ENCODE results near the gene FNIP2.

FNIP2 gene

DNA sequence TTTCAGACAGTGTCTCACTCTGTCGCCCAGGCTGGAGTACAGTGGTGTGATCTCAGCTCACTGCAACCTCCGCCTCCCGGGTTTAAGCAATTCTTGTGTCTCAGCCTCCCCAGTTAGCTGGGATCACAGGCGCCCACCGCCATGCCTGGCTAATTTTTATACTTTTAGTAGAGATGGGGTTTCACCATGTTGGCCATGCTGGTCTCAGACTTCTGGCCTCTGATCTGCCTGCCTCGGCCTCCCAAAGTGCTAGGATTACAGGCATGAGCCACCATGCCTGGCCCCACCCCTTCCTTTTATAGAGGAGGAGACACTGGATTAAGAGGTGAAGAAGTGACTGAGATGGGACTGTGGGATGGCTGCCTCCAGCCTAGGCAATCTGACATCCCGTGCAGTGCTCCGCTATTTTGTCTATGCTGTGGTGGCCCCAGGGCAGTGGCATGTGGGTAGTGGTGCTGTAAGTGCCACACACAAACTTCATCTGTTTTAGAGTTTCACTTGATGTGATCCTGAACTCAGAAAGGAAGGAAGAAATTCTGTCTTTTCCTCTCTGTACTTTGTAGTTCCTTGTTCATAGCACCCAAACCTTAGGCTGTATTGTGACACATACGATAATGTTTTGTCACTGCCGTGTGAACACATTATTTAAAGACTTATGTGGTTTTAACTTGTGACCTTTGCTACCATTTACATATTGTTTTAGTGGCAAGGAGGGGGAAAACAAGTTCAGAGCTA is 48.9 kb downstream of the FNIP2 start:
- Histone ChIP-seq H3K4me1 (ENCODE audit: control insufficient read depth, insufficient read depth, low read length) (peaks cover 20% of the 10 kb centered on the region), H3K9ac (ENCODE audit: low read length) (no peak overlapping the region), H3K4me3 (ENCODE audit: low read depth, low read length) (no peak overlapping the region), H3K27me3 (ENCODE audit: control insufficient read depth, insufficient read depth, low read length) (no peaks in the 10 kb centered on the region), H3K36me3 (ENCODE audit: control insufficient read depth, insufficient read depth, low read length) (no peaks in the 10 kb centered on the region), H3K9me3 (ENCODE audit: control insufficient read depth, insufficient read depth, low read depth, low read length) (no peaks in the 10 kb centered on the region), H3K27ac (ENCODE audit: low read depth, low read length) (no peak overlapping the region)

DNA sequence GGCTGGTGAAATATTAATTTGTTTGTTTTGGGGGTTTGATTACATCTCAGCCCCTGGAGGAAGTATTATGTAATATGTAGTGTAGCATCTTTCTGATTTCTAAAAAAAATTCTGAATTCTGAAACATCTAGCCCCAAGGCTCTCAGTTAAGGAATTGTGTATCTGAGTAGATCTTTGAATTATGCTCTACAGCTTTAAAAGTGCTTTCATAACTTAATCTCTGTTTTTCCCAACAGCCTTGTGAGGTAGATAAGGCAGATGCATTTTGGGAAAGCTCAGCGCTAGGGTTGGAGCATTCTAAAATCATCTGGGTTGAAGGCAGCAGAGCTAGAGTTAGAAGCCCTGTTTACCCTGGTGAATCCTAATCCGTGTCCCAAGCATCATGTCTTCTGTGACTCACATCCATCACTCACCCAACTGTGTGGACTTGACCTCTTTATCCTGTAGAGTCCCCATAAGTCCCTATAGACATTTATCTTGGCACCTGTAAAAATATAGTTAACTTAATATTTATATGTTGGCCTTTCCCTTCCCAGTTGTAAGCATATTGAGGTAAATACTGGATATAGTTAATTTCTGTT is 49.8 kb downstream of the FNIP2 start:
- H3K9ac ChIP-seq (ENCODE audit: low read length): no peak overlapping the region
- H3K27ac ChIP-seq (ENCODE audit: low read depth, low read length): no peak overlapping the region
- H3K4me3 ChIP-seq (ENCODE audit: low read depth, low read length): no peak overlapping the region
- peaks cover 20% of the 10 kb centered on the region for H3K4me1 ChIP-seq (ENCODE audit: control insufficient read depth, insufficient read depth, low read length)
- H3K9me3 ChIP-seq (ENCODE audit: control insufficient read depth, insufficient read depth, low read depth, low read length): no peaks in the 10 kb centered on the region
- H3K36me3 ChIP-seq (ENCODE audit: control insufficient read depth, insufficient read depth, low read length): no peaks in the 10 kb centered on the region
- H3K27me3 ChIP-seq (ENCODE audit: control insufficient read depth, insufficient read depth, low read length): no peaks in the 10 kb centered on the region

DNA sequence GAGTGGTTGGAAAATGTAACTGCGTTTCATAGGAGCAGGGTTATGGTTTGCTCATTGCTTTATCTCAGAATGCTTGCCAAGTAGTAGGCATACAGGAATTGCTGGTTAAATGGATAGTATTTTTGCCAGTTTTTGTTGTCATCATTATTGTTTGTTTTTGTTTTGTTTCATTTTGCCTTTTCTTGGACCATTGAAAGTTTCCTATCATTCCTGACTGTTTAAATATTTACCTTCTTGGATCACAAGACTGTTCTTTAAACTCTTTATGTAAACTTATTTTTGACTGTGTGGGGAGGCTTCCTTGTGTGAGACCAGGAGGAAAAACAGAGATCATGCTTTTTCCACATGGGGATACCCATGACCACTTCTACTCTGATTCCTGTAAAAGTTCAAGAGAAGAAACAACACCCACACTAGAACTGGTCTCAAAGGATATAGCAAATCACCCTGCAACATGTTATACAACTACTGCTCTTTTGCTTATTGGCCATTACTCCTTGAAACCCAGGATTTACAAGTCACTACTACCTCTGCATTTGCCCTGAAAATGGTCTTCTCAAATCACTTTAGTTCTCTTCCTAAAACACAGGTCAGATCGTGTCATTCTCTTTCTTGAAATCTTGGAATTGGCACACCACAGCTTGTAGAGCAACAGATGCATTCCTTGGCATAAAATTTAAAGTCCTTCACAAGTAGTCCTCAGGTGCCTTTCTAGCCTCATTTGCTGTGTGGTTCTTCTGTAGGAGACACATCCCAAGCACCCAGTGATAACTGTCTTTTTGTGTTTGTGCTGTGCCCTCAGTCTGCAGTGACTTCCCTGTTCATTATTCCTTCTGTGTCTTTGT is 51.3 kb downstream of the FNIP2 start:
- Histone ChIP-seq H3K4me3 (ENCODE audit: low read depth, low read length) (no peak overlapping the region), H3K9ac (ENCODE audit: low read length) (no peak overlapping the region), H3K27me3 (ENCODE audit: control insufficient read depth, insufficient read depth, low read length) (no peaks in the 10 kb centered on the region), H3K4me1 (ENCODE audit: control insufficient read depth, insufficient read depth, low read length) (peaks cover 20% of the 10 kb centered on the region), H3K27ac (ENCODE audit: low read depth, low read length) (no peak overlapping the region), H3K9me3 (ENCODE audit: control insufficient read depth, insufficient read depth, low read depth, low read length) (no peaks in the 10 kb centered on the region), H3K36me3 (ENCODE audit: control insufficient read depth, insufficient read depth, low read length) (no peaks in the 10 kb centered on the region)

DNA sequence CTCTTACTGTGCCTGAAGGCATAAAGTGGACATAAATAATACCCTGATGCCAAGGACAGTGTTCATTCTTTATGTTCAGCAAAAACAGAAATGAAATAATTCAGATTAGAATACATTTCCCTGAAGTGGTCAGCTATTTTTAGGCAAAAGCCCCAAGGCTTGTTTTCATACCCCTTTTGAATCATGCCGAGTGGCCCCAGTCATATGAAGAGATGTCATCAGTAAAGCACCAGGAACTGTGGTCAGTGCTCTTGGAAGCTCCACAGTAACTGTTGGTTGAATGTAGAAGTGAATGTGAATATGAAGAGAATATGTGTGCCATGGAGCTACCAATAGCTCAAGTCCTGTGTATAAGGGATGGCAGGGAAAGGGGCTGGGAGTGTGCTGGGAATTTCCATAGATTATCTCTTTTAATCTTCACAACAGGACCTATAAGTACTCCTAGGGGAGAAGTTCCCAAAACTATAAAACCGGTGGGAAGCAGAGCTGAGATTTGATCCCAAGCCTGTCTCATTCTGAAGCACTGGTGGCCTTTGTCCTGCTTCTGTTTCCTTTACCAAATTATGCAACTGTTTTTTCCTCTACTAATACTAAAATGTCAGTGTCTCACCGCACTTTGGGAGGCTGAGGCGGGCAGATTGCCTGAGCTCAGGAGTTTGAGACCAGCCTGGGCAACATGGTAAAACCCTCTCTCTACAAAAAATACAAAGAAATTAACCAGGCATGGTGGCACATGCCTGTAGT is 52.6 kb downstream of the FNIP2 start:
- H3K36me3 ChIP-seq (ENCODE audit: control insufficient read depth, insufficient read depth, low read length): no peaks in the 10 kb centered on the region
- H3K4me1 ChIP-seq (ENCODE audit: control insufficient read depth, insufficient read depth, low read length): peaks cover 21% of the 10 kb centered on the region
- H3K27ac ChIP-seq (ENCODE audit: low read depth, low read length): no peak overlapping the region
- no peak overlapping the region for H3K4me3 ChIP-seq (ENCODE audit: low read depth, low read length)
- H3K9ac ChIP-seq (ENCODE audit: low read length): no peak overlapping the region
- H3K9me3 ChIP-seq (ENCODE audit: control insufficient read depth, insufficient read depth, low read depth, low read length): no peaks in the 10 kb centered on the region
- no peaks in the 10 kb centered on the region for H3K27me3 ChIP-seq (ENCODE audit: control insufficient read depth, insufficient read depth, low read length)

DNA sequence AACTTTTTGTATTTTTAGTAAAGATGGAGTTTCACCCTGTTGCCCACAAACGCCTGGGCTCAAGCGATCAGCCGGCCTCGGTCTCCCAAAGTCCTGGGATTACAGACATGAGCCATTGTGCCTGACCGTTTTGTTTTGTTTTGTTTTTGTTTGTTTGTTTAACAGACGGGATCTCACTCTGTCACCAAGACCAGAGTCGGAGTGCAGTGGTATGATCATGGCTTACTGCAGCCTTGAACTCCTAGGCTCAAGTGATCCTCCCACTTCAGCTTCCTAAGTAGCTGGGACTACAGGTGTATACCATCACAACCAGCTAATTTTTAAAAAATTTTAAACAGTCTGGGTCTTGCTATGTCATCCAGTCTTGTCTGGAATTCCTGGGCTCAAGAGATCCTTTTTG is 53.5 kb downstream of the FNIP2 start:
- no peaks in the 10 kb centered on the region for H3K27me3 ChIP-seq (ENCODE audit: control insufficient read depth, insufficient read depth, low read length)
- no peaks in the 10 kb centered on the region for H3K36me3 ChIP-seq (ENCODE audit: control insufficient read depth, insufficient read depth, low read length)
- no peak overlapping the region for H3K4me3 ChIP-seq (ENCODE audit: low read depth, low read length)
- H3K9me3 ChIP-seq (ENCODE audit: control insufficient read depth, insufficient read depth, low read depth, low read length): no peaks in the 10 kb centered on the region
- H3K27ac ChIP-seq (ENCODE audit: low read depth, low read length): no peak overlapping the region
- H3K9ac ChIP-seq (ENCODE audit: low read length): no peak overlapping the region
- peaks cover 24% of the 10 kb centered on the region for H3K4me1 ChIP-seq (ENCODE audit: control insufficient read depth, insufficient read depth, low read length)

DNA sequence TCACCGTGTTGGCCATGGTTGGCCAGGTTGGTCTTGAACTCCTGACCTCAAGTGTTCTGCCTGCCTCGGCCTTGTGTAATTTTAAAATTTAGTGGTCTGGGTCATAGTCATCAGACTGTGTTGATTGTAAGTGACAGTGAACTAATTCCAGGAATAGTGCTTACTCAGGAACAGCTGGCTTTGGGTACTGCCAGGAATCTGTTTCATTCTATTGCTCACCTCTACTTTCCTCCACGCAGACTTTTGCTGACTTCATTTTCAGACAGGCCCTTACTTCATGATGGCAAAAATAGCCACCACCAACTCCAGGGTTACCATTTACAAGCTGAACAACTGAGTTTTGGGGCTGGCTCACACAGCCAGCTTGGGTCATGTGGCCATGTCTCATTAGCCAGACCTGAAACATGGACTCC is 54.6 kb downstream of the FNIP2 start:
- Histone ChIP-seq H3K27me3 (ENCODE audit: control insufficient read depth, insufficient read depth, low read length) (no peaks in the 10 kb centered on the region), H3K9me3 (ENCODE audit: control insufficient read depth, insufficient read depth, low read depth, low read length) (no peaks in the 10 kb centered on the region), H3K4me1 (ENCODE audit: control insufficient read depth, insufficient read depth, low read length) (peaks cover 24% of the 10 kb centered on the region), H3K36me3 (ENCODE audit: control insufficient read depth, insufficient read depth, low read length) (no peaks in the 10 kb centered on the region), H3K9ac (ENCODE audit: low read length) (no peak overlapping the region), H3K27ac (ENCODE audit: low read depth, low read length) (no peak overlapping the region), H3K4me3 (ENCODE audit: low read depth, low read length) (no peak overlapping the region)

DNA sequence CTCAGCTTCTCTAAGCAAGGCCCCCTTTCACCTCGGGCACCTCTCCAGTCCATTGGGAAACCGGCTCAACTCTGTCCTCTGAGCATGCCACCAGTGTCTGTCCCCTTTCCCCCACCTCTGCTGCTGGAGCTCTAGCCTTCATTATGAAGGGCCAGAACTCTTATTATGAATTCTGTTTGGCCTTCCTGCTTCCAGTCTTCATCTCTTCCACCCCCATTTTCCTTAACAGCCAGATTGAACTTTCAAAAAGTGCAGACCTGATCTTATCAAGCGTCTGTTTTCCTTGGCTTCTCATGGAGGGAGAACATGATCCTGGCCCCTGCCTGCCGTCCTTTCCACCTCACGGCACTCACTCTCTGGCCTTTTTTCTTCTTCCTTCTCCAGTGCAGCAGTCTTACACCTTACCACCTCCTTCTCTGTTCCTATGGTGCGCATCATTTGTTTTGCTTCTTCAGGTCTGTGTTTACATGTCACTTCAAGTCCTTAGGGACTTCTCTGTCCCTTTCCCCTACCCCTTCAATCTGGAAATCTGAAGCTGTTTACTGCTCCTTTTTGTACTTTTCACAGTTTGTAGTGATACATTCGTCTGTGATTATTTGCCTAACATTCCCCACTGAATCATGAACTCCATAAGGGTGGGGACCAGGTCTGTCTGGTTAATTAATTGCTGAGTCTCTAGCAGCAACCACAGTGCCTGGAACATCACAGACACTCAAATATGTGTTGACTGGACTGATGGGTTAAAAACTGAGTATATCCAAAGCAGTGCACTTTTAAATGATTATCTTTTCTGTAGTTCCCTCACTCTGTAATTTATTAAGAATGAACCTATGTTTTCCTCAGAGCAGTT is 55.8 kb downstream of the FNIP2 start:
- Histone ChIP-seq H3K9me3 (ENCODE audit: control insufficient read depth, insufficient read depth, low read depth, low read length) (no peaks in the 10 kb centered on the region), H3K4me3 (ENCODE audit: low read depth, low read length) (no peak overlapping the region), H3K4me1 (ENCODE audit: control insufficient read depth, insufficient read depth, low read length) (peaks cover 17% of the 10 kb centered on the region), H3K27ac (ENCODE audit: low read depth, low read length) (no peak overlapping the region), H3K9ac (ENCODE audit: low read length) (no peak overlapping the region), H3K36me3 (ENCODE audit: control insufficient read depth, insufficient read depth, low read length) (no peaks in the 10 kb centered on the region), H3K27me3 (ENCODE audit: control insufficient read depth, insufficient read depth, low read length) (no peaks in the 10 kb centered on the region)

DNA sequence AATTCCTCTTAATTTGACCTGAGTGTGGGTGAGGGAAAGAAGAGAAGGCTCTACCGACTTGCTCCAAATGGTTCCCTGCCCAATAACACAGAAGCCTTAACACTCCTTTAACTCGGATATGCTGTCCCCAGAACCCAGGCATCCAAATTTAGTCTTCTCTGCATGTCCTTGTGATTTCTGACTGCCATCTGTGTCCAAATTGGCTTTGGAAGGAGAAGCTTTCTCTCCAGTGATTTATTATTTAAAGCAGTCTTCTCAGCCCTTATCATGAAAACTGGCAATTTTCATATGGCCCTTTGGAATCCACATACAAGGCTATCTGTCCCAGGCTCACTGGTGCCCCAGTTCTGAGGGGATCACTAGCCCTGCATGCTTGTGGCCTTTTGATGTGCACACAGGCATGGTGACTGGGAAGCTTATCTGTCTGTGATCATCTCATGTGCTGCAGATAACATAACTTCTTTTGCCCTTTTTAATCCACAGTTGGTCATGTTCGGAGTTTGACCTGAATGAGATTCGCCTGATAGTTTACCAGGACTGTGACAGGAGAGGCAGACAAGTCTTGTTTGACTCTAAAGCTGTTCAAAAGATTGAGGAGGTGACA is 56.7 kb downstream of the FNIP2 start:
- Histone ChIP-seq H3K4me1 (ENCODE audit: control insufficient read depth, insufficient read depth, low read length) (peaks cover 15% of the 10 kb centered on the region), H3K36me3 (ENCODE audit: control insufficient read depth, insufficient read depth, low read length) (no peaks in the 10 kb centered on the region), H3K9me3 (ENCODE audit: control insufficient read depth, insufficient read depth, low read depth, low read length) (no peaks in the 10 kb centered on the region), H3K27ac (ENCODE audit: low read depth, low read length) (no peak overlapping the region), H3K4me3 (ENCODE audit: low read depth, low read length) (no peak overlapping the region), H3K27me3 (ENCODE audit: control insufficient read depth, insufficient read depth, low read length) (no peaks in the 10 kb centered on the region), H3K9ac (ENCODE audit: low read length) (no peak overlapping the region)

DNA sequence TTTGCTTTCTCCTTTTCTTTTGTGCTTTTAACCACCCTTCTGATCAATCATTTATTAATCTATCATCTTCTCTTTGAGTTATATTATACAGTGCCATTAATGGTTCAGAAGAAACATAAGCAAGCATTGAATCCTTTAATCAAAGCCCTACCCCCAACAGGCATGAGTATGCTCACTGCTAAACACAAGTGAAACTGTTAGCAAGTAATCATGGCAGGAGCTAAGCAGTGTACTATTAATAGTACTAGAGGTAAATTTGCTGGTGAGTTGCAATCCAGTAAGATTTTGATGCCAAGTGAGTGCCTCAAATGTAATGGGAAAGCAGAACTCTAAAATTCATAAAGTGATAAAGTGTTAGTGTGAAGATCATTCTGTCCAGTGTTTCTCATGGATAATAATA is 57.2 kb downstream of the FNIP2 start:
- H3K27me3 ChIP-seq (ENCODE audit: control insufficient read depth, insufficient read depth, low read length): no peaks in the 10 kb centered on the region
- H3K27ac ChIP-seq (ENCODE audit: low read depth, low read length): no peak overlapping the region
- H3K9ac ChIP-seq (ENCODE audit: low read length): no peak overlapping the region

DNA sequence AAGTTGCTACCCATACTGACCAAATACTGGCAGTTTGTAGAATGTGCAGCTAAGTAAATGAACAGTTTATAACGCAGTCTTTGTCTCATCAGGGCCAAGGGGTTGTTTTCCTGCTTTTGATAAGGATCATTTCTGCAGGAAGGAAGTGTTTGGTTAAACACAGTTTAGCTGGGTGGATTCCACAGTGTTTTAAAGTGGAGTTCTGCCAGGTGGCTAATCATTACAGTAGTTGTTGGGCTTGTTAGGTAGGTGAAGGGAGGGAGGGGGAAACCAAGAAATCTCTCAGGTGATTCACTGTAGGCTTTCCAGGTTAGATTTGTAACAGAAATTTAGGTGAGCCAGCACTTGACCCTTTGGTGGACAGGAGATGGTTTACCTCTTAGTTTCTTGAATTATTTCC is 58.1 kb downstream of the FNIP2 start:
- Histone ChIP-seq H3K4me3 (ENCODE audit: low read depth, low read length) (no peak overlapping the region), H3K27ac (ENCODE audit: low read depth, low read length) (no peak overlapping the region), H3K9me3 (ENCODE audit: control insufficient read depth, insufficient read depth, low read depth, low read length) (no peaks in the 10 kb centered on the region), H3K36me3 (ENCODE audit: control insufficient read depth, insufficient read depth, low read length) (no peaks in the 10 kb centered on the region), H3K27me3 (ENCODE audit: control insufficient read depth, insufficient read depth, low read length) (no peaks in the 10 kb centered on the region), H3K4me1 (ENCODE audit: control insufficient read depth, insufficient read depth, low read length) (peaks cover 12% of the 10 kb centered on the region), H3K9ac (ENCODE audit: low read length) (no peak overlapping the region)

More for the DNA sequence above, 57.2 kb downstream of the FNIP2 start:
- H3K4me3 ChIP-seq (ENCODE audit: low read depth, low read length): no peak overlapping the region
- no peaks in the 10 kb centered on the region for H3K36me3 ChIP-seq (ENCODE audit: control insufficient read depth, insufficient read depth, low read length)
- H3K9me3 ChIP-seq (ENCODE audit: control insufficient read depth, insufficient read depth, low read depth, low read length): no peaks in the 10 kb centered on the region
- H3K4me1 ChIP-seq (ENCODE audit: control insufficient read depth, insufficient read depth, low read length): peaks cover 15% of the 10 kb centered on the region

All from HUES6 (cell line).